GM12865 (cell line): Measurements from ENCODE around the gene FAM3B.
A peak's percentile ranks its signal among the peaks of the same experiment; 100 is the strongest.

Source experiments
- DNase-seq: peaks from one replicate; pipeline ENCODE4 v3.0.0; 2010; ENCODE audit warnings: low read depth
- H3K4me3 ChIP-seq: 2 replicates; pipeline ENCODE4 v1.5.1; 2011; ENCODE audit warnings: mild to moderate bottlenecking, low read depth, low read length, control low read depth
- TF ChIP-seq, protein P1 (sequence below): IDR thresholded peaks from 2 replicates; pipeline ENCODE4 v1.5.1; 2011; ENCODE audit warnings: low read length, control low read depth, low read depth, inconsistent platforms; ENCODE audit not compliant: insufficient read depth; ENCODE audit errors: missing control alignments

Gene FAM3B

DNA sequence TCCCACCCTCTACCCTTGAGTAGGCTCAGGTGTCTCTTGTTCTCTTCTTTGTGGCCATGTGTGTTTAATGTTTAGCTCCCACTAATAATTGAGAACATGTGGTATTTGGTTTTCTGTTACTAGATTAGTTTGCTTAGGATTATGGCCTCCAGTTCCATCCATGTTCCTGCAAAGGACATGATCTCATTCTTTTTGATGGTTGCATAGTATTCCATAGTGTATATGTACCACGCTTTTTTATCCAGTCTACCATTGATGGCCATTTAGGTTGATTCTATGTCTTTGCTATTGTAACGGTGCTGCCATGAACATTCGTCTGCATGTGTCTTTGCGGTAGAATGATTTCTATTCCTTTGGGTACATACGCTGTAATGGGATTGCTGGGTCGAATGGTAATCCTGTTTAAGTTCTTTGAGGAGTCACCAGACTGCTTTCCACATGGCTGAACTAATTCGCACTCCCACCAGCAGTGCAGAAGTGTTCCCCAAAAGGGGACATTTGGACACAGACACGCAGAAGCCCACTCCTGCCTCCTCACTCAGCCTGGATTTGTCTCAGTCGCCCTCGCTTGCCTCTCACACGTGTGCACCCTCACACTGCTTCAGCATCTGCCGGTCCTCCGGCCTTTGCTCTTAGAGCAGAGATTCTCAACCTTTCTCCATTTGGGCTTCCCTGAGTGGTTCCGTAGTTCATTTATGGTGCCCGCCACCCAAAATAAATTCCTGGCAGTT, 48.9 kb downstream of the FAM3B start:
- no peak overlapping the region for H3K4me3 ChIP-seq
- TF ChIP-seq, protein P1, sequence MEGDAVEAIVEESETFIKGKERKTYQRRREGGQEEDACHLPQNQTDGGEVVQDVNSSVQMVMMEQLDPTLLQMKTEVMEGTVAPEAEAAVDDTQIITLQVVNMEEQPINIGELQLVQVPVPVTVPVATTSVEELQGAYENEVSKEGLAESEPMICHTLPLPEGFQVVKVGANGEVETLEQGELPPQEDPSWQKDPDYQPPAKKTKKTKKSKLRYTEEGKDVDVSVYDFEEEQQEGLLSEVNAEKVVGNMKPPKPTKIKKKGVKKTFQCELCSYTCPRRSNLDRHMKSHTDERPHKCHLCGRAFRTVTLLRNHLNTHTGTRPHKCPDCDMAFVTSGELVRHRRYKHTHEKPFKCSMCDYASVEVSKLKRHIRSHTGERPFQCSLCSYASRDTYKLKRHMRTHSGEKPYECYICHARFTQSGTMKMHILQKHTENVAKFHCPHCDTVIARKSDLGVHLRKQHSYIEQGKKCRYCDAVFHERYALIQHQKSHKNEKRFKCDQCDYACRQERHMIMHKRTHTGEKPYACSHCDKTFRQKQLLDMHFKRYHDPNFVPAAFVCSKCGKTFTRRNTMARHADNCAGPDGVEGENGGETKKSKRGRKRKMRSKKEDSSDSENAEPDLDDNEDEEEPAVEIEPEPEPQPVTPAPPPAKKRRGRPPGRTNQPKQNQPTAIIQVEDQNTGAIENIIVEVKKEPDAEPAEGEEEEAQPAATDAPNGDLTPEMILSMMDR: no peak
- no peak for DNase-seq

DNA sequence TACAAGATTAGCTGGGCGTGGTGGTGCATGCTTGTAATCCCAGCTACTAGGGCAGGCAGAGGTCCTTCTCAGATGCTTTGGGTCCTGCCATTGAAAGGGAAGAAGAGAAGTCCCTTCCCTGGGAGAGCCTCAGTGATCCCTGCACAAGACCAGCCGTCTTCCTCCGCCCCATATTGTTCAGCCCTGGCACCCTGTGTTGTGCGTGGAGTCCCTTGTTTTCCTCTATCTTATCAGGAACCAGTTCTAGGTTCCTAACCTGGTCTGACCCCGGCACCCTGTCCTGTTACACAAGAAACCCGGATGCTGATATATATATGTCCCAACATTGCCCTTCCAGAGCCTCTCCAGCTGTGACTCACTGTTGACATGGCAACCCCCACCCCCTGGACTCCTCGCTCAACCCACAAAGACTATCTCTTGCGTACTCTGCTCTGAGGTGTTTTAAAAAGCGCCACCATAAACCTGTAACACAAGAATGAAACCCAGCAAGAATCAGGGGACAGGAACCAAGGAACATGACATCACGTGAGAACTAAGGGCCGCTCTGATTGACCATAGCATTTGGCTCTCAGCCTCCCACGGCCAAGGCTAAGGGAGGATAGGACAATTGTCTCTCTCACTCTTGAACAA, 50.0 kb downstream of the FAM3B start:
- TF ChIP-seq, protein P1: no peak
- peak overlapping the region; percentile 69 for H3K4me3 ChIP-seq
- peak; percentile 83 for DNase-seq

DNA sequence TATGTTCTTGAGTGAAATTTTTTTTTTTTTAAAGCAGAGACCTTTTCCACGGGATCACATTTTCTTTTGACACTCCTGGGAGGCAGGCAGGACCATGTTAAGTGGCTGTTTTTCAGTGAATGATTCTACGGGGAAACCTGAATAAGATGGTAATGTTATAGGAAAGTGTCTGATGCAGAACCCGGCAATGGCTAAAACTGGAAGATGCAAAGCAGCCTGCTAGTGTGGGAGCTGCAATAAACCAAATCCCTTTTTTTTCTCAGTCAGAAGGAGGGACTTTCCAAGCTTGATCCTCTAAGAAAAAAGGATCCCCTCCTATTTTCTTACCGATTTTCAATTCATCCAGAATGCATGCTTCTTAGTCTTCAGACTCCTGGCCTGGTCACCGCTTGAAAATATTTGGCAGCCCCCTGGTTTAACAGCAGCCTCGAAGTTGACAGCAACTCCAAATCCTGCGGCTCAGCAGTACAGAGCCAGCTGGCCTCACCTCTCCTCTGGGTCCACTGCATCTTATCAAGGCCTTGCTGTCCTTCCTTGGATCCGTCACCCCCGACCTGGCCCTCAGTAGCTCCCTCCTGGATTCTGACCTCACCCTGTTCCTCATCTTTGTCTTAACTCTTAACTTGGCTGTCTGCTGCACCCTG, 50.8 kb downstream of the FAM3B start:
- peak; percentile 43 for DNase-seq
- TF ChIP-seq, protein P1: no peak
- H3K4me3 ChIP-seq: peak overlapping the region; percentile 69

DNA sequence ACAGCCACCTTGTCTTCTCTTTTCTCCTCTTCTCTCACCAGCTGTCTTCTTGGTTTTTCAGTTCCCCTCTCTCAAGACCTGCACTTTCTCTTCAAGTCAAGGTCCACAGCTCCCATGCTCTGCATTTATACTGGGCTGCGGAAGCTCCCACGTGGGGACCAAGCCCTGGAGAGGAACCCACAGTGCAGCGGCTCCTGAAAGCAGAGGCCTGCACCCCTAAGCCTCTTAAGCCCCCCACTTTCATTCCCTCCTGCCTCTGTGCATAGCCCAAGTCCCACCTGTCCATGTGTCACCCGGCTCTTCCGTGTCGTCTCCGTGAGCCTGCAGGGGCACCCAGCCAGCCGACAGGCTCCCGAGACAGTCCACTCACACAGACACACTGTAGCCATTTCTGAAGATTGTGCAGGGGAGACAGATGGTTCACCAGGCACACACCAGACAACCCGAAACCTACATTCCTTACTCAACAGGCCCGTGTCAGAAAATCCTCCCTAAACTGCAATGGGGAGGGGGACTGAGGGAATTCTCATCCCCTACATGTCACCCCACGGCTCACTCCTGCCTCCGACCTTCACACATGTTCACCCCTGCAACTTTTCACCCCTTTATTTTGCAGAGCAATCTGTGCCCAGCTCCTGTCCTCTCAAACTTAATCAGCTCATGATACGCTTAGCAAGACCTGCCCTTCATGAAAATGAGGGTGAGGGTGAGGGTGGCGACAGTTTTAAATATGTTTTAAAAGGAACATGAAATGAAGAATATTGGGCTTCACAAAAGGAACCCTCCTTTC, 51.5 kb downstream of the FAM3B start:
- peak overlapping the region; percentile 69 for H3K4me3 ChIP-seq
- DNase-seq: peak; percentile 90
- TF ChIP-seq, protein P1: no peak

DNA sequence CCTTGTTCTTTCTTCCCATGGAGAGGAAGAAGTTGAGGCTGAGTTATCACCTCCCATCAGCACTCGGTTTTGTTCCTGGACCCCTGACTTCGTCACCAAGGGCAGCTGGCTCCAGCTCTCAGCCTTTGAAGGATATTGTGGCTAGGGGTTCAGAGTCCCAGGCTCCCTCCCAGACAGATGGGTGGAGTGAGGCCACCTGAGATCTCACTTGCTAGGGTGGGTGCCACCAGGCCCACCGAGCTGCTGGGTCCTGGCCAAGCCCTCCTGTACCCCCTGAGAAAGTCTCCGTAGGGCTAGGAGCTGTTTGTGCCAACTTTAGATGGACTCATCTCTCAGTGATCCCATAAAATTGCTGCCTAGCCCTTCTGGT, 52.1 kb downstream of the FAM3B start:
- TF ChIP-seq, protein P1: no peak
- peak; percentile 28 for DNase-seq
- H3K4me3 ChIP-seq: peak overlapping the region; percentile 69

DNA sequence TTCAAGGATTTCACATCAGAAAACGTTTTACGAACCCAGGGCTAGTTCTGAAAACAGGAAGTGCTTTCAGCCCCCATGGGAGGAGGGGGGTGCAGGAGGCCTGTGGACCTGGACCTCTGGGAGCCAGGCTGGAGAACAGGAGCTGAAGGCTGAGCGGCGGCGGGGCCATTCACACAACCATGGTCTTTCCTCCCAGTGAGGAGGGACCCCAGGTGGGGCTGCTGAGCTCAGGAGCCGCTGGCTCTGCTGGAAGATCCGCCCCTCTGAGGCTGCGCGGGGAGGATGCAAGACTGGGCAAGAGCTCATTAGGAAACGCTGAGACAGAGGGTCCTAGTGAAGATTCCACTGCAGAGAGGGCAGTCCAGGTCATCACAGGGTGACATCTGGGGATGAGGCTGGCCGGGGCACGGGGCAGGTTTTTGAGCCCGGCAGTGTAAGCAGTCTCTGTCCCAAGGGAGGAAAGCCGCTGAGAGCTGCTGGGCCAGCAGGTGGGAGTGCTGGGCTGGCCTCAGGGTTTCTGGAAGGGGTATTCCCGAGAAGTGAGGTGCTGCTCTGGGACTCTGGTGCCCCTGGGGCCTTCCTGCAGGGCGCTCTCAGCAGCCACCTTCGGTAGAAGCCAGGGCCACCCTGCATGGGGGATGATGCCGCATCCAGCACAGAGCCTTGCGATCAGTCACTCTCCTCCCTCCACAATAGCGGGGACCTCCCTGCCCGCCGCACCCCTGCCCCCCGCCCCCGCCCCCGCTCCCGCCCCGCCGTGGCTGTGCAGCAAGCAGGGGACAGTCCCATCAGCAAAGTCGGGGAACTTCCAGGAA, 52.7 kb downstream of the FAM3B start:
- DNase-seq: peak; percentile 80
- H3K4me3 ChIP-seq: peak overlapping the region; percentile 69
- TF ChIP-seq, protein P1: peak; percentile 28
